NOMO-1 treated with dmso at 0.1 percent for 144 hours (cell line): ENCODE data around the gene RCOR2.
"Not testable (repeated sequence)": the region's sequence is repeated elsewhere in the genome, so short reads cannot be mapped to it uniquely, and the experiment has no call there.

ENCODE experiments used
- DNase-seq: peaks from one replicate; lab custom pipeline; 2025; ENCODE audit not compliant: unreplicated experiment; lab: John Stamatoyannopoulos, UW

Gene RCOR2

GRCh38 chr11:63916837-63917691 is at the start of gene RCOR2:
RCOR2 (minus strand) TSS chr11:63917164; CDS start chr11:63916456, 708 bp downstream.
- peak; percentile 52 for DNase-seq

DNA sequence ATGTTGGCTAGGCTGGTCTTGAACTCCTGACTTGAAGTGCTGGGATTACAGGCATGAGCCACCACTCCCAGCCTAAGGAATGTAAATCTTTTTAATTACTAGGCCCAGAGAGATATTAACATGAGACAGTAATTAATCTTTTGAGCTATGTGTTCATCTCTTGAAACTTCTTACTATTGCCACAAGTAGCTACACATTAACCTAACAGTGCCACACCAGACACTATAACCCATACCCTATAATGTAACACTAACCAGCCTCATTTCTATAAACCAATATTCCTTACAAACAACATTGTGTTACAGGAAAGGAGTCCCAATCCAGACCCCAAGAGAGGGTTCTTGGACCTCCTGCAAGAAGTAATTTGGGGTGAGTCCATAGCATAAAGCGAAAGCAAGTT is 49.5 kb upstream of the RCOR2 start:
- no peak for DNase-seq

DNA sequence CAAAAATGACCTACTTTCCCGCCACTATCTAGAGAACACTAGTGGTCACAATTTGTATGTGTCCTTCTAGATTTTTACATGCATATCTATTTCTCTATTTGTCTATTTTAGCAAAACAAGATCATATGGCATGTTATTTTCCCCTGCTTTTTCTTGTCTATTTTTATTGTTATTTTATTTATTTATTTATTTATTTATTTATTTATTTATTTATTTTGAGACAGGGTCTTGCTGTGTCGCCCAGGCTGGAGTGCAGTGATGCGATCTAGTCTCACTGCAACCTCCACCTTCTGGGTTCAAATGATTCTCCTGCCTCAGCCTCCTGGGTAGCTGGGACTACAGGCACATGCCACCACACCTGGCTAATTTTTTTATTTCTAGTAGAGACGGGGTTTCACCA is 46.9 kb upstream of the RCOR2 start:
- not testable (repeated sequence) for DNase-seq

DNA sequence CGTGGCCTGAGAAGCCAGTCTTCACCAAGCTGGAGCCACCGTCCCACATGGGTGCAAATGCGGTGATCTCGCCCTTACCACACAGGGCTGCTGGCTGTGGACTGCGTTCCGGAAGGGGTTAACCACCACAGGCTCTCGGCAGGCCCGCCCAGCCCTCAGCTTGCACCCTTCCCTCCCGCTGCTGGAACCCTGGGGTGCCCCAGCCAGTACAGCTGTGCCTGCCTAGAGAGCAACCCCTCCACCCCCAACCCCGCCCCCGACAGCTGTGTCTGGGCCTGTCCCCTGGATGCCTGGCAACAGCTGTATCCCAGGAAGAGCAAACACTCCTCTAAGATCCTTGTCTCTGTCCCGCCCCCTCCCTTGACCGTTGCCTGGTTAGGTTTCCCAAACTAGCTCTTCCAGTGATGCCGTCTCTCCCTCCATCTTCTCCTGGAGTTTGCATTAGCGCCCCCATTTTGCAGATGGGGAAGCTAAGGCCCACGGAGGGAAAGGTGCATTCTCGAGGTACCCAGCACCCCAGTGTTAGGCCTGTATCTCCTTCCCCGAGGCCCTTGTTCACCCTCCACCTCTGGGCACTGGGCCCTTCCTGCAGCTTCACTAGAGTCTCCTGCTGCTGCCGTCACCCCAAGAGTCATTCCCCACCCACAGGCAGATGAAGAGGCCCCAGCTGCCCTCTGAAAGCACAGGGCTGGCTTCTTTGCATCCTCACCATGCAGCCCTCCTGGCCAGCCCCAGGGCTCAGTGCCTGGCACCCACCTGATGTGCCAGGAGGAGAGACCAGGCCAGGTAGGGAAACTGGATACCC is 44.8 kb upstream of the RCOR2 start:
- no peak for DNase-seq

- no peak for DNase-seq
Observed at GRCh38 chr11:63958008-63958407, 41.0 kb upstream of the RCOR2 start.

GRCh38 chr11:63952570-63952969 is 35.6 kb upstream of the RCOR2 start:
- DNase-seq: no peak

- DNase-seq: no peak
Observed at GRCh38 chr11:63951779-63952536, 35.0 kb upstream of the RCOR2 start.

DNA sequence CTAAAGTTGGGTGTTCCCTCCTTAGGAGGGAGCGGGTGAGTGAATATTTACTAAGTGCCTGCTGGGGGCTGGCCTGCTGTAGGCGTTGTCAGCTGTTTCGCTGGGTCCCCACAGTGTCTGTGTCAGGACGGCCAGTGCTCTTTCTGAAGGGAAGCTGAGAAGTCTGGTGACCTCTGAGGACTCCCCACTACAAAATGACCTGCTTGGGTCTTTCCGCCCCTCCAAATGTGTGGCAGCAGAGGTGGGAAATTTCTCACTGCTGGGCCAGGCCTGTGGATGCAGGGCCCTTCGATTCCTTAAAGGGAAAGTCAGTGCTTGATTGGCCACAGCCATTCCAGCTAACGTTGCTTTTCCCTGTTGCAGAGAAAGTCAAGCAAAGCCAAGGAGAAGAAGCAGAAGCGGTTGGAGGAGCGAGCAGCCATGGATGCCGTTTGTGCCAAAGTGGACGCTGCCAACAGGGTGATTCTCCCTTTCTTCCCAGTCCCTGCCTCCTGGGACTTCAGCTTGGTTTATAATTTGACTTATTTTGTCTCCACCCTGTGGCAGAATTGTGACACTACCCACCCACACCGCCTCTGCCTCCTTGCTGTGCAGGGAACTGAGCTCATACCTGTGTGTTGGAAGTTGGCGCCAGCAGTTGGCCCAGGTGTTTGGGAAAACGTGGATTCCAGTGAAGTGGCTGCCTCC is 28.7 kb upstream of the RCOR2 start:
- no peak for DNase-seq

DNA sequence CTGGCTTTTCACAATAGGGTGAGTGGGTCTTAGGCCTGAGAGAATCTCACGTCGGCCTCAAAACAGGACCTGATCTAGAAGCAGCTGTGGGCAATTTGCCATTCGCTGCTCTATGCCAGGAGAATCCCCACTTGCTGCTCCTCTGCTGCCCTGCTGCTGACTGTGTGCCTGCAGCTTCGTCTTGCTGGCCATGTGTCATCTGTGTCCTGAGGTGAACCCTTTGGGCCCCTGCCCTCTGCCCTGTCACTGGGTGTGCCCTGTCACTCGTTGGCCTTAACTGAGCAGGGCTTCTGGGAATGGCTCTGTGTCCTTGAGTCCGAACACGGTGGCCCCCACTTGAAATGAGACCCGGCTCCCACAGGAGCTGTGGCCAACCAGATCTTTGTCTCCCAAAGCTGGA is 28.0 kb upstream of the RCOR2 start:
- DNase-seq: no peak

- no peak for DNase-seq
Observed at GRCh38 chr11:63942803-63943202, 25.8 kb upstream of the RCOR2 start.

DNA sequence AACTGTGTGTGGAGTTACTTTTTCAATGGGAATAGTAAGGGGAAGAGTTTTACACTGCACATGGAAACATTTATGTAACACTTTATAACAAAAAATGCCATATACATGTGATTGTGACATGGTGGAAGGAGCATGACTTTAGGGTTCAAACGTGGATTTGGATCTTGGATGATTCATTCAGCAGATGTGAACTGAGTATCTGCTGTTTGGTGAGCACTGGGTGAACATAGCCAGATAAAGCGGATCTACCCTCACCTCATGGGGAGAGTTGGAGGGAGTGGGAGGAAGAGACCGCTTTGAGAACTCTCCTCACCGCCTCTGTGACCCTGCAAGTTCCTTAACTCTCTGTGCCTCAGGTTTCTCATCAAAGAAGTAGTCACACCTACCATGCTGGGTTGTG is 24.9 kb upstream of the RCOR2 start:
- DNase-seq: no peak

DNA sequence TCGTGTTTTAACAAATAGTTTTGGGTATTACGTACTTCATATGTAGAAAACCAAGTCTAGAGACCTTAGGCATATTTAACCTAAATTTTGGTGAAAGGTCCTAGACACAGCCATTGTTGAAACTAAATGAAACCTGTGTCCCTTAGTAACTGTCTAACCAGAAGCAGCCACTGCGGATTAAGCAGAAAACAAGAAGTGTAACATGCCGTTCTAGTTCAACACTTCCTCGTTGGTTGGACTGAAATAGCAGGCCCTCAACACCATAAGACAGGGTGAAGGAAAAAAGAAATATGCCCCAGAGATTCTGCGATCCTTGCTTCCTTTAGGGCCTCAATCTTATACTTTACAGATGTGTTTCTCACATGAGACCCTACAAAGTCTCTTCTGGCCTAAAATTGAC is 23.8 kb upstream of the RCOR2 start:
- DNase-seq: peak; percentile 72

DNA sequence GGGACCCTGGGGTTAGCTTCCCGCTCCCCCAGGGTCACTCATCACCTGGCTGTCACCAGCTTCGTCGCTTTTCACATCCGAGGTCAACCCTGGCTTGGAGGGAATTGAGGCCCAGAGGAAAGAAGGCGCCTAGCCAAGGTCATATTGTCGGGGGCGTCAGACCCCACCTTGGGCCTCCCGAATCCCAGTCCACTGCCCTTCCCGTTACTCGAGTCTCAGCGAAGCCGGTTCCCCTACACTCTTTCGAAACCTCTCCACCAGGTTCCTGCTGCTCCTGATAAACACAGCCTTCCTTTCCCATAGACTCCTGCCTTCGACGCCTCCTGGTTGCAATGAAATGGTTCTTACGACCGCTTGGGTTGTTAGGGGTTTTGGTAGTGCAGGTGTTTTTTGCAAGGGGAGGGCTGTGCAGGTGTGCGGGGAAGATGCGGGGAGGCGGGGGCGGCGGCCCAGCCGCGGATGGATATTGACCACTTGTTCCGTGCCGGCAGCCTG is 22.5 kb upstream of the RCOR2 start:
- DNase-seq: no peak

- peak; percentile 98 for DNase-seq
Observed at GRCh38 chr11:63938479-63939396, 21.8 kb upstream of the RCOR2 start, which contains the start of gene NAA40. NAA40 (plus strand) TSS chr11:63939002; CDS start chr11:63939097, 95 bp downstream.

- no peak for DNase-seq
Observed at GRCh38 chr11:63937713-63938478, 20.9 kb upstream of the RCOR2 start.

DNA sequence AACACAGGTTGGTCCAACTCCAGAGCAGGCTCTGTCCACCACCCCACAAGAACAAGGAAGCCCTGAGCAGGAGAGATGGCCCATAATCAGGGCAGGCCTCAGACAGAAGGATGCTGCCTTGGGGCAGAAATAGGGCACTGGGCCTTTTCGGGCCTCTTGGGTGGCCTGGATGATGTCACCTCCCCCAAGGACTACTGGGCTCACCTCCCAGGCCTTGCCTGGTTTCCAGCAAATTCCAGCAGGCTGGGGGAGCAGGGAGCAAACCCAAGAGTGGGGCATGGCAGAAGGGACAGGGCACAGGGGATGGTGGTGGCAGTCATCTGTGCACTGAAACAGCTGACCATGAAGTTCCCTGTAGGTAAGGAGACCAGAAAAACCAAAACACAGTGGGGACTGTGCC is 16.5 kb upstream of the RCOR2 start:
- DNase-seq: no peak

DNA sequence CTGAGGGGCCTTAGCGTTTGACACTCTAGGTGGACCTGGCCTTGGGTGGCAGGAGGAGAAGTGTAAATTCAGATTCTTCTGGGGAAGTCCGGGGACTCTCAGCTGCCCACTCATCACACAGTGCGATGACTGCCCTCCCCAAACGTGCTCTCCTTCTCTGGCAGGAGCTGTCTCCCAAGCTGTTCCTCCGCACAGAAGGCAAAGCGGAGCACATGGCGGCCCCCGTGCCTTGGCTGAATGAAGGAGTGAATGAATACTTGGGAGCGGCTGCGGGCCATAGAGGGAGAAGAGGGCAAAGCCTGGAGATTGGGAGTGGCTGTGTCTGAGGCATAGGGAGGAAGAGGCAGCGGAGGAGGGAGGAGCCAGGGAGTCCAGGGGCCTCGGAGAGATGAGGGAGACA is 14.9 kb upstream of the RCOR2 start:
- no peak for DNase-seq

DNA sequence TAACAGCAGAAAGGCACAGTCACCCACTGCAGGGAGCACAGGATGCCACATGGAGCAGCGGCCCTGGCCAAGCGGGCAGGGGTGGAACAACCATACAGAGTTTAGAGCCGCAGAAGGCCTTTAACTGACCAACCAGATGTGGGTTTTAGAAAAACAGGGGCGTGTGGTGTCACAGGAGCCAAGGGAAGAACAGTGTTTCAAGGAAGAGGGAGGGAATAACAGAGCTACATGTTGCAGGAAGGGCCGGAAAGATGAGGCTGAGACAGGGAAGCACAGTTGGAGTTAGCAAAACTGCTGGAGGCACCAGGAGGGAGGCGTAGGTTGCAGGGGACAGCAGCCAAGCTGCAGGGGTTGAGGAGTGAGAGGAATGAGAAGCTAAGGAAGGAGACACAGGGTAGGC is 14.1 kb upstream of the RCOR2 start:
- no peak for DNase-seq

- DNase-seq: no peak
Observed at GRCh38 chr11:63929616-63930015, 12.7 kb upstream of the RCOR2 start.
